CD4-positive, alpha-beta T cell treated with Interleukin-15 for 4 hours (primary cell): ENCODE measurements around the gene SLK.

Experiments used
- DNase-seq: peaks from one replicate; pipeline ENCODE4 v3.0.0-alpha.2; 2020; ENCODE audit warnings: low spot score

Gene SLK

GRCh38 chr10:103990121-103990520 lies 23.2 kb downstream of the SLK start:
- DNase-seq: no peak

DNA sequence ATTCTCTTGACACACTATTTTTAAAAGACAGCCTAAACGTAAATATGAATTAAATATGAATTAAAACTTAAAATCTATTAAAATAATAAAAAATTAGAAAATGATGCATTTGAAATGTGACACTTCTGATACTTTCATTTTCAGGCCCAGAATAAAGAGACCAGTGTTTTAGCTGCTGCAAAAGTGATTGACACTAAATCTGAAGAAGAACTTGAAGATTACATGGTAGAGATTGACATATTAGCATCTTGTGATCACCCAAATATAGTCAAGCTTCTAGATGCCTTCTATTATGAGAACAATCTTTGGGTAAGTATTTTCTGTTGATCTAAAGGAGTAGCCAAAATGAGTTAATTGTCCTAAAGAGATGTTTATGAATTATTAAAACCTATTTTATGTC lies 23.6 kb downstream of the SLK start:
- no peak for DNase-seq

DNA sequence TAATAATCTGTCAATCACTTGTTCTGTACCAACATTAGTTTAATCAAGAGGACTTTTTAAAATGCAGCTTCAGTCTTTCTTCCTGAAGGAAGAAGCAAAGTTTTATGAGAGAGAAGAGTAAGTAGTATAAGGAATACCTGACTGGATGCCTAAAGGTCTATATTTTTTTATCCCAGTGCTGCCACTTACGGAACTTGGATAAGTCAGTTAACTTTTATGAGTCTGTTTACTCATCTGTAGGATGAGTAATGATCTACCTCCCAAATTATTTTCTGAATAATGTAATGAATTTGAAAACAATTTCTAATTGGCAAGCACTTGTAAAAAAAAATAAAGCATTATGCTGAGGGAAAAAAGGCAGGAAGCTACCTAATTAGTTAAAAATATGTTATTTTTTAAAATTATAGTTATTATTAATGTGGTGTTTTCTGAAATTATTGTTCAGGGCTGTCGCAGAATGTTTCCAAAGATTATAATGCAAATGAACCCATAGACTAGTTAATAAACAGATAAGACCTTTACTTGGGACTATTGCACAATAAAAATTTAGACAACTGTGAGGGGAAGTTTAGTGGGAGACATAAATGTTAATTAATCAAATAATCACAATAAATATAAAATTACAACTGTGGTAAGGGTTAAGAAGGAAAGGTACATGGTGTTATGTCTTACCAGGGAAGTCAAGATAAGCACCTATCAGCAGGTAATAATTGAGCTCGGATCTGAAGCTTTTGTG lies 24.6 kb downstream of the SLK start:
- no peak for DNase-seq

DNA sequence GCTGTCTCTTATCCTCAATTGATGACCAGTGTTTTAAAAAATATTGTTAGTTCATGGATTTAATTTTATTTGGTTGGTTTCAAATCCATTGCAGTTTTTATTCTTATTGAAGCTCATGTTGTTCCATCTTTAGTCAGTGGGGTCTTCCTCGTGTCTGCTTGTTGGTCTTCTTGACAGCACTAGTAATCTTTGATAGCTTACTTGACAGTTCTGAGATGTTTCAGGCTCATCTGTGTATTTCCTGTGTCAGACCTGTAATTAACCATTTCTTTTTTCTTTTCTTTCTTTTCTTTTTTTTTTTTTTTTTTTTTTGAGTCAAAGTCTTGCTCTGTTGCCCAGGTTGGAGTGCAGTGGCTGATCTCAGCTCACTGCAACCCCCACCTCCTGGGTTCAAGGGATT lies 28.2 kb downstream of the SLK start:
- no peak for DNase-seq

DNA sequence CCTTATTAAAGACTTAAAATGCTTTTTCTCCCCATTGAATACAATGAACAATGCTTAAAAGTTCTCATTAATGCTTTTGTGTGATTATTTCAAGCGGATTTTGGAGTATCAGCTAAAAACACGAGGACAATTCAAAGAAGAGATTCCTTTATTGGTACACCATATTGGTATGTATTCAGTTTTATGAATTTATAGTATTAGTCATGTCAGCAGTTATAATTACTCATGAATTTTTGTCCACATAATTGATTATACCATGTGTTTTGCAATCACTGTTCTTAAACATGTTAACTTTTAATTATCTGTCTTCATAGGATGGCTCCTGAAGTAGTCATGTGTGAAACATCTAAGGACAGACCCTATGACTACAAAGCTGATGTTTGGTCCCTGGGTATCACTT lies 31.9 kb downstream of the SLK start:
- DNase-seq: no peak

- DNase-seq: no peak
Measured at GRCh38 chr10:104002911-104003310, 36.0 kb downstream of the SLK start.

- DNase-seq: no peak
Measured at GRCh38 chr10:104005172-104005863, 38.4 kb downstream of the SLK start.

DNA sequence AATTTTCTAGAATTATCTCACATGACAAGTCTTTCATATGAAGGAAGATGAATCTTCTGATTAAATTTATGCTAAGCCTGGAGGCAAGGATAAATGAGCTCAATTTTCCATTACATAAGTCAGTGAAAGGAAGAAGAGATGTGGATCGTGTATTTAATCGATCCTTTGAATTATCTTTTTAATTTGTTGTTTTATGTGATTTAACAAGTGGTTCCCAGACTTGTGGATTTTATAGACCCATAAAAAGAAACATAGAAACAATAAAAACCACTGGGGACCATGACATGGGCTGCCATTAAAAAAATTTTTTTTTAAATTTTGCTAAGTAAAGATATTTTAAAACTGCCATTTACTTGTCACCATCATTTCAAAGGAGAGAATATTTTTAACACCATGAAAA lies 45.0 kb downstream of the SLK start:
- no peak for DNase-seq

- DNase-seq: no peak
Measured at GRCh38 chr10:104013489-104013888, 46.5 kb downstream of the SLK start.

- DNase-seq: no peak
Measured at GRCh38 chr10:104014176-104014575, 47.2 kb downstream of the SLK start.

GRCh38 chr10:104016661-104017060 lies 49.7 kb downstream of the SLK start:
- no peak for DNase-seq

- no peak for DNase-seq
Measured at GRCh38 chr10:104018471-104018870, 51.5 kb downstream of the SLK start.

DNA sequence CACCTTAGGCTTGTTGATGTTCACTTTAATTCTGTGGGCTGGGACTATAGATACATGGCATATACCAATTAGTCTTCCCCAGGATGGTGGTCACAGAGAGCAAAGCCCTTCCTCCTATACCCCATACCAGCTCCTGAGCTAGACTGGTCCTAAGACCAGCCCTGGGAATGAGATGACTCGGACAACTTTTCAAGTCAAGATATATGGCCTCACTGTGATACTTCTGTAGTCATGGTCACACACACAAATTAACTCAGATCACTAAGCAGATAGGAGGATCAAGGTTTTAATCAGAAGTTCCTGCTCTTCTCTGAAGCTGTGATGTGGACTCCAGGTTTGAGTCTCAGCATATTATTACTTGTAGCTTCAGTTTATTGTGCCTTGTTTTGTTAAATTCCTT lies 53.1 kb downstream of the SLK start:
- no peak for DNase-seq

GRCh38 chr10:104021246-104021645 lies 54.3 kb downstream of the SLK start:
- no peak for DNase-seq

- no peak for DNase-seq
Measured at GRCh38 chr10:104022026-104022425, 55.1 kb downstream of the SLK start.

GRCh38 chr10:104025524-104025923 lies 58.6 kb downstream of the SLK start:
- no peak for DNase-seq

GRCh38 chr10:104026762-104027161 lies 59.8 kb downstream of the SLK start:
- no peak for DNase-seq

GRCh38 chr10:104028146-104028545 lies 61.2 kb downstream of the SLK start:
- peak; percentile 12 for DNase-seq

DNA sequence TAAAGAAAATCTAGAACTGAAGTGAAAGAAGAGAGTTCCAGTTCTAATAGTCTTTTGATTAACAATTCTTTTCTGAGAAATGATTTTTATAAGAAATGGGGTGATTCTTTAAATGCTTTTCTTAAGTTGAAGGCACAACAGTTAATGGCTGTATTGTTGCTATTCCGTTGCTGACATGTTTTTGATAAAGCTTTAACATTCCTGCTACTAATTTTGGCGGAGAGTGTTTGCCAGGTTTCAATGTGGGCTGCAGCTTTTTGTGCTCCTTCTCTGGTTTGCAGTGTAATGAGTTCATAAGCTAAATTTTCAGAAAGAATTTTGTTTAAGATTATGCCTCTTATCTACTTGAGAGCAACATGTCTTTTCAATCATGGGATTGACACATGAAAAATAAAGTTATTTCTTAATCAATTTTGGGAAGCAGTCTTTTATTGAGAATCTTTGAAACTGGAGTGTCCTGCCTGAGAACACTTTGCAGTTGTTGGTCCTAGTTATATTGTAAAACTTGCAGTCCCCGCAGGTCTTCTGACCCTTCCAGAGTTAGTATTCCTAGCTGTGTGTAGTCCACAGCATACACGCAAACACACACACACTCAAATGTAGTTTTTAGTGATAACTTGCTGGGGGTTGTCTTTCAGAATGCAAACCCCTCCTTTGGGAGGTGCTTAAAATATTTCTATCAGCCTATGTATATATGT lies 62.0 kb downstream of the SLK start:
- DNase-seq: no peak

DNA sequence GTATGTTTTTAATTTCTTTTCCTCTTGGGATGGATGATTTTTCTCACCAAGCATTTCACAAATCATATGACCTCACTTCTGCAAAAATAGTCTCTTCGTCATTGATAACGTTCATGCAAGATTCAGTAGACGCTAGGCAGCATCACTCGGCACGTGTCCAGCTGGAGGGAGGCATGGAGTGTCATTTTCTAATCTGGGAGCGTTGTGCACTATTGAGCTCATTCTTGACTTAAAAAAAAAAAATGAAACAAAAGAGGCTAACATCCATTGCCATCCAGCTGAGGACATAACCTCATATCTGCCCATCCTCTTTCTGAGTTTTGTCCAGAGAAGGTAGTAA lies 62.6 kb downstream of the SLK start:
- DNase-seq: no peak

GRCh38 chr10:104031631-104032030 lies 64.7 kb downstream of the SLK start:
- DNase-seq: no peak

GRCh38 chr10:104032144-104032775 lies 65.3 kb downstream of the SLK start:
- DNase-seq: no peak

- no peak for DNase-seq
Measured at GRCh38 chr10:104033401-104033930, 66.5 kb downstream of the SLK start.
